ENCODE results near the gene ALKBH3. TPM values are rescaled to one million over a fixed set of nuclear protein-coding genes. Genes with fewer than 3 reads are reported as not detected.
A peak's percentile ranks its signal among the peaks of the same experiment; 100 is the strongest.

The ALKBH3 gene
- total RNA-seq, 1 experiment from 2014 or later, result 18.8 TPM

- Histone ChIP-seq H3K14ac (ENCODE audit: insufficient read depth, low read length) (no peak overlapping the region), H3K27ac (ENCODE audit: insufficient read length, low read depth, low read length) (no peak overlapping the region), H2BK20ac (ENCODE audit: low read depth, low read length, poor library complexity, severe bottlenecking) (no peak overlapping the region), H3K4me1 (ENCODE audit: insufficient read depth, low read length) (no peaks in the 10 kb centered on the region), H2AK5ac (ENCODE audit: insufficient read length, low read length) (no peak overlapping the region), H2AFZ (ENCODE audit: low read length) (no peak overlapping the region), H2BK5ac (ENCODE audit: insufficient read length, low read length) (no peak overlapping the region), H4K91ac (ENCODE audit: insufficient read length, low read depth, low read length) (no peak overlapping the region), H3K23ac (ENCODE audit: insufficient read length, low read depth, low read length) (no peak overlapping the region), H4K8ac (replicated peaks; ENCODE audit: insufficient read length, low read depth, low read length) (no peak overlapping the region), H3K79me2 (ENCODE audit: insufficient read depth, low read length) (no peaks in the 10 kb centered on the region), H4K5ac (ENCODE audit: insufficient read length, low read depth, low read length) (no peak overlapping the region), H3K9me3 (ENCODE audit: control insufficient read depth, low read depth, low read length) (no peaks in the 10 kb centered on the region), H3K18ac (ENCODE audit: insufficient read length, low read depth, low read length) (no peak overlapping the region), H2BK15ac (ENCODE audit: low read depth, low read length) (no peak overlapping the region), H4K20me1 (ENCODE audit: control insufficient read depth, insufficient read depth, insufficient read length) (no peaks in the 10 kb centered on the region), H3K23me2 (ENCODE audit: insufficient read length, low read depth, low read length, poor library complexity, severe bottlenecking) (no peaks in the 10 kb centered on the region), H3K27me3 (ENCODE audit: insufficient read depth, low read length) (no peaks in the 10 kb centered on the region), H2BK12ac (ENCODE audit: insufficient read length, low read depth, low read length) (no peak overlapping the region), H3K79me1 (ENCODE audit: insufficient read depth, low read depth, low read length, poor library complexity, severe bottlenecking) (no peaks in the 10 kb centered on the region), H2BK120ac (ENCODE audit: low read depth, low read length, poor library complexity, severe bottlenecking) (no peak overlapping the region), H3T11ph (ENCODE audit: low read length) (no peak overlapping the region), H3K4me2 (ENCODE audit: insufficient read depth, insufficient read length, low read length) (no peak overlapping the region), H3K56ac (ENCODE audit: insufficient read length, low read depth, low read length) (no peak overlapping the region), H3K4ac (ENCODE audit: low read depth, low read length) (no peak overlapping the region), H3K9ac (ENCODE audit: extremely low read depth, insufficient read length, low read length) (no peak overlapping the region)
- Mint-ChIP-seq H3K4me1 (peaks cover 11 to 37% of the 10 kb centered on the region in 2 experiments), H3K9me3 (no peaks in the 10 kb centered on the region), H3K27ac (peak overlapping the region in 1 of 3 experiments; percentile 75; a peak in 2 of 7 replicates), H3K4me3 (no peak overlapping the region), H3K27me3 (ENCODE audit: low read depth) (peaks cover 22% of the 10 kb centered on the region), H3K36me3 (ENCODE audit: insufficient read depth in 1 of 3, low read depth in 3 of 3) (no peaks in the 10 kb centered on the region)
- no peak for TF ChIP-seq CTCF (conservative IDR thresholded peaks at IDR 0.05)
- DNase-seq, result no peak
- no CpG with 5 or more reads among the region's 20 CpGs for WGBS (ENCODE audit: extremely low coverage, insufficient read length, low lambda C conversion rate)
Measured at GRCh38 chr11:43933608-43934551, 53.2 kb downstream of the ALKBH3 start.

All from H9 (cell line).